LNCAP (cell line): ENCODE data around the gene LDHAL6B.

Experiments
- TF ChIP-seq, protein P1 (sequence below): fragments of 450-650 bp; IDR thresholded peaks from 2 replicates; pipeline ENCODE4 v1.5.1; 2017; ENCODE audit warnings: mild to moderate bottlenecking

Gene LDHAL6B

GRCh38 chr15:59223736-59224135, 17.1 kb downstream of the LDHAL6B start:
- TF ChIP-seq, protein P1, sequence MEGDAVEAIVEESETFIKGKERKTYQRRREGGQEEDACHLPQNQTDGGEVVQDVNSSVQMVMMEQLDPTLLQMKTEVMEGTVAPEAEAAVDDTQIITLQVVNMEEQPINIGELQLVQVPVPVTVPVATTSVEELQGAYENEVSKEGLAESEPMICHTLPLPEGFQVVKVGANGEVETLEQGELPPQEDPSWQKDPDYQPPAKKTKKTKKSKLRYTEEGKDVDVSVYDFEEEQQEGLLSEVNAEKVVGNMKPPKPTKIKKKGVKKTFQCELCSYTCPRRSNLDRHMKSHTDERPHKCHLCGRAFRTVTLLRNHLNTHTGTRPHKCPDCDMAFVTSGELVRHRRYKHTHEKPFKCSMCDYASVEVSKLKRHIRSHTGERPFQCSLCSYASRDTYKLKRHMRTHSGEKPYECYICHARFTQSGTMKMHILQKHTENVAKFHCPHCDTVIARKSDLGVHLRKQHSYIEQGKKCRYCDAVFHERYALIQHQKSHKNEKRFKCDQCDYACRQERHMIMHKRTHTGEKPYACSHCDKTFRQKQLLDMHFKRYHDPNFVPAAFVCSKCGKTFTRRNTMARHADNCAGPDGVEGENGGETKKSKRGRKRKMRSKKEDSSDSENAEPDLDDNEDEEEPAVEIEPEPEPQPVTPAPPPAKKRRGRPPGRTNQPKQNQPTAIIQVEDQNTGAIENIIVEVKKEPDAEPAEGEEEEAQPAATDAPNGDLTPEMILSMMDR = no peak

DNA sequence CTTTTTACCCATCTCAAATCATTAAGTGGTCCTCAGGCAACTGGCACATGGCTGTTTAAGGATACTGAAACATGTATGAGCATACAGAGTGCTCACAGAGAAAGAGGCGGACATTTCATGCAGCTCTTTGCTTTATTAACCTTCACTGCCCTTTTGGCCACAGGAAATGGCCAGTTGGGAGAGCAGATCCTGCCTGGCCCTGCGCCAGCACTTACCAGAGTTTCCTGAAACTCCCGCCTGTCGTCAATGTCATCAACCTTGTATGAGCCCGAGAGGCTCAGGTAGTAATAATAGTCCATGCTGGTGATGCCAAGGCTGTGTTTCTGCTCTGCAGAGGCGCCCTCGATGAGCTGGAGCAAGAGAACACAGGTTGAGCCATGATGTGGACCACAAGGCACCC, 17.8 kb downstream of the LDHAL6B start:
- TF ChIP-seq, protein P1 = no peak

- TF ChIP-seq, protein P1 = no peak
Measured at GRCh38 chr15:59227021-59227420, 20.4 kb downstream of the LDHAL6B start.

DNA sequence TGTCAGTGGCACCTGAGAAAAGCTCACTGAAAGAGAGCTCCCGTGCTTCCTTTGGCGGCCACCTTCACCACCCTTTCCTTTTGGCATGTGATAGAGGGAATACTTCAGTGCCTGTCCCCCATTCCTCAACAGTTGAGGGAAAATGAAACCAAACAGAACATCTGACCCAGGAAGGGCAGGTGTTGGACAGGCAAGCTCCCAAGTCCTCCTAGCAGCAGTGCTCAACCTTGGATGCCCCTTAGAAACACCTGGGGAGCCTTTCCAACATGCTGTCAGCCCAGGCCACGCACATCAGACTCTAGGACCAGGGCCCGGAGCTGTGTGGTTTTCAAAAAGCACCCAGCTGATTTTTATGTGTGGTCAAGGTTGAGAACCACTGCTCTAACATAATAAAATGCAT, 22.4 kb downstream of the LDHAL6B start:
- TF ChIP-seq, protein P1 = no peak

GRCh38 chr15:59229453-59229852, 22.8 kb downstream of the LDHAL6B start:
- TF ChIP-seq, protein P1 = no peak

GRCh38 chr15:59230531-59231055, 23.9 kb downstream of the LDHAL6B start:
- TF ChIP-seq, protein P1 = no peak

GRCh38 chr15:59232476-59232875, 25.8 kb downstream of the LDHAL6B start:
- TF ChIP-seq, protein P1 = no peak

- TF ChIP-seq, protein P1 = no peak
Measured at GRCh38 chr15:59236394-59236793, 29.8 kb downstream of the LDHAL6B start.
